Activated CD4-positive, CD25-positive, alpha-beta regulatory T cell treated with anti-CD3 and anti-CD28 coated beads, Interleukin-2, amount 50 U/mL, for 24 hours (primary cell): ENCODE results near the gene ZNF337.
A peak's percentile ranks its signal among the peaks of the same experiment; 100 is the strongest.
"Not testable (repeated sequence)": the region's sequence is repeated elsewhere in the genome, so short reads cannot be mapped to it uniquely, and the experiment has no call there.

Experiments
- ATAC-seq, 2 donors: fragments of 150-1000 bp; cut with Tn5 transposase; one replicate each; pipeline ENCODE4 v1.10.0; 2021; ENCODE audit warnings: mild to moderate bottlenecking in 1 of 2, moderate library complexity in 1 of 2

The ZNF337 gene

GRCh38 chr20:25692499-25692898 is 4.2 kb downstream of the ZNF337 start:
- no peak for ATAC-seq

GRCh38 chr20:25690427-25690826 is 6.2 kb downstream of the ZNF337 start:
- ATAC-seq, result no peak

- ATAC-seq, result no peak
These were observed 10.3 kb downstream of the ZNF337 start for GRCh38 chr20:25686081-25687067.

GRCh38 chr20:25685276-25686080 is 11.2 kb downstream of the ZNF337 start:
- ATAC-seq, result peak in 1 of 2 donors; percentile 27

- not testable (repeated sequence) for ATAC-seq
These were observed 12.8 kb downstream of the ZNF337 start for GRCh38 chr20:25683826-25684225.

- ATAC-seq, result no peak
These were observed 13.6 kb downstream of the ZNF337 start for GRCh38 chr20:25683050-25683449.

- ATAC-seq, result no peak
These were observed 20.4 kb downstream of the ZNF337 start for GRCh38 chr20:25676164-25676809.

- no peak for ATAC-seq
These were observed 21.5 kb downstream of the ZNF337 start for GRCh38 chr20:25675161-25675560.

GRCh38 chr20:25672659-25673235 is 23.9 kb downstream of the ZNF337 start:
- no peak for ATAC-seq

- ATAC-seq, result no peak
These were observed 26.7 kb downstream of the ZNF337 start for GRCh38 chr20:25669826-25670422.

GRCh38 chr20:25668446-25668845 is 28.2 kb downstream of the ZNF337 start:
- ATAC-seq, result no peak

- ATAC-seq, result no peak
These were observed 36.7 kb downstream of the ZNF337 start for GRCh38 chr20:25659999-25660398.

- ATAC-seq, result no peak
These were observed 42.2 kb downstream of the ZNF337 start for GRCh38 chr20:25654487-25654886.

- ATAC-seq, result not testable (repeated sequence)
These were observed 43.8 kb downstream of the ZNF337 start for GRCh38 chr20:25652866-25653265.

- no peak for ATAC-seq
These were observed 51.8 kb downstream of the ZNF337 start for GRCh38 chr20:25644814-25645213.

- ATAC-seq, result no peak
These were observed 52.9 kb downstream of the ZNF337 start for GRCh38 chr20:25643716-25644115.

GRCh38 chr20:25637247-25637646 is 59.4 kb downstream of the ZNF337 start:
- no peak for ATAC-seq

GRCh38 chr20:25632940-25633790 is 63.5 kb downstream of the ZNF337 start:
- no peak for ATAC-seq

GRCh38 chr20:25630615-25631014 is 66.0 kb downstream of the ZNF337 start:
- not testable (repeated sequence) for ATAC-seq

GRCh38 chr20:25629816-25630499 is 66.7 kb downstream of the ZNF337 start:
- ATAC-seq, result peak; percentile 55 to 73

- ATAC-seq, result no peak
These were observed 69.9 kb downstream of the ZNF337 start for GRCh38 chr20:25626779-25627178.
